AG04450 (cell line): ENCODE measurements around the gene HNRNPH2. TPM values are rescaled to one million over a fixed set of nuclear protein-coding genes. Genes with fewer than 3 reads are reported as not detected.

Experiments used
- CTCF ChIA-PET: fragments of 300-600, 350-600 bp; formaldehyde crosslinking; extraction: SDS; loops from one replicate; lab custom pipeline; 2022; ENCODE audit warnings: antibody characterized with exemption, inconsistent platforms; lab: Charles Lee
- POLR2A ChIA-PET: fragments of 350-600 bp; formaldehyde crosslinking; extraction: SDS; loops from one replicate; lab custom pipeline; 2021; ENCODE audit warnings: antibody characterized with exemption, inconsistent platforms; lab: Yijun Ruan, JAX
- DNase-seq: peaks from one replicate; pipeline ENCODE4 v3.0.0-alpha.2; 2011; ENCODE audit warnings: low read depth, low spot score
- H3K27ac ChIP-seq: one replicate; pipeline ENCODE4 v1.5.1; 2012; ENCODE audit warnings: low read depth, low read length, control low read depth
- H3K27me3 ChIP-seq: one replicate; pipeline ENCODE4 v1.6.0; 2012; ENCODE audit warnings: low read length; ENCODE audit not compliant: control insufficient read depth, insufficient read depth
- H3K4me3 ChIP-seq: 2 replicates; pipeline ENCODE4 v1.5.1; 2011; ENCODE audit warnings: mild to moderate bottlenecking, low read depth, low read length, control low read depth
- H3K9me3 ChIP-seq: 2 replicates; pipeline ENCODE4 v1.5.1; 2012; ENCODE audit warnings: low read length; ENCODE audit not compliant: control insufficient read depth, insufficient read depth
- polyA plus RNA-seq: library from polyadenylated mRNA; depleted of rRNA; stranded (reverse); fragments of >200 nt; gene quantifications from 2 replicates; pipeline ENCODE4 v1.2.3, GENCODE V29; 2011
- TF ChIP-seq, protein P1 (sequence below): IDR thresholded peaks from 2 replicates; pipeline ENCODE4 v1.5.1; 2011; ENCODE audit warnings: low read depth, low read length, control low read depth, inconsistent platforms

HNRNPH2 gene
- polyA plus RNA-seq, 1 experiment, result 64.8 TPM

DNA sequence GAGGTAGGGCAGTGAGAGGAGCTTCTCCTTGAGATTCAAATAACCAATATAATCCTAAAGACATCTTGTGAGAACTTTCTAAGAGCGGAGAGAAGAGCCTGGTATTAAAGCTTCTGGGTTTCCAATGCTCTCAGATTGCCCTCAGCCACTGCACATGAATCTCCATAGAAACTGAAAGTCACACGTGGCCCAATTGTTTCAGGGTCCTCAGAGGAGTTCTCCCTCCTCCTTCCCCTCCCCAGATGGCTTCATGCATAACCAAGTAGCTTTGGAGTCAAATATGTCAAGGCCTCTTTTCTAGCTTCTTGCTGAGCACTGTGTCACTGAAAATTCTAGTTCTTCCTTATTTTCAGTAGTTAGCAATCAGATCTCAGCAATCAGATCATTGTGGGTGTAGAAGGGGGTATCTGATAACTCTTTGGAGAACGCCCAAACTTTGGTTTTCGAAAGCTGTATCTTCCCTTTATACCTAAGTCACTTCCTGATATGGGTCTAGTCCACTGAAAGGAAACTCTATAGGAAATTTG lies 24.3 kb upstream of the HNRNPH2 start:
- no peak for DNase-seq
- no peak overlapping the region for H3K27ac ChIP-seq
- TF ChIP-seq, protein P1, sequence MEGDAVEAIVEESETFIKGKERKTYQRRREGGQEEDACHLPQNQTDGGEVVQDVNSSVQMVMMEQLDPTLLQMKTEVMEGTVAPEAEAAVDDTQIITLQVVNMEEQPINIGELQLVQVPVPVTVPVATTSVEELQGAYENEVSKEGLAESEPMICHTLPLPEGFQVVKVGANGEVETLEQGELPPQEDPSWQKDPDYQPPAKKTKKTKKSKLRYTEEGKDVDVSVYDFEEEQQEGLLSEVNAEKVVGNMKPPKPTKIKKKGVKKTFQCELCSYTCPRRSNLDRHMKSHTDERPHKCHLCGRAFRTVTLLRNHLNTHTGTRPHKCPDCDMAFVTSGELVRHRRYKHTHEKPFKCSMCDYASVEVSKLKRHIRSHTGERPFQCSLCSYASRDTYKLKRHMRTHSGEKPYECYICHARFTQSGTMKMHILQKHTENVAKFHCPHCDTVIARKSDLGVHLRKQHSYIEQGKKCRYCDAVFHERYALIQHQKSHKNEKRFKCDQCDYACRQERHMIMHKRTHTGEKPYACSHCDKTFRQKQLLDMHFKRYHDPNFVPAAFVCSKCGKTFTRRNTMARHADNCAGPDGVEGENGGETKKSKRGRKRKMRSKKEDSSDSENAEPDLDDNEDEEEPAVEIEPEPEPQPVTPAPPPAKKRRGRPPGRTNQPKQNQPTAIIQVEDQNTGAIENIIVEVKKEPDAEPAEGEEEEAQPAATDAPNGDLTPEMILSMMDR, result no peak
- H3K4me3 ChIP-seq, result no peak overlapping the region
- ChIA-PET CTCF (no interaction called here), POLR2A (no interaction called here)
- H3K27me3 ChIP-seq, result peaks cover 5% of the 10 kb centered on the region
- no peaks in the 10 kb centered on the region for H3K9me3 ChIP-seq

DNA sequence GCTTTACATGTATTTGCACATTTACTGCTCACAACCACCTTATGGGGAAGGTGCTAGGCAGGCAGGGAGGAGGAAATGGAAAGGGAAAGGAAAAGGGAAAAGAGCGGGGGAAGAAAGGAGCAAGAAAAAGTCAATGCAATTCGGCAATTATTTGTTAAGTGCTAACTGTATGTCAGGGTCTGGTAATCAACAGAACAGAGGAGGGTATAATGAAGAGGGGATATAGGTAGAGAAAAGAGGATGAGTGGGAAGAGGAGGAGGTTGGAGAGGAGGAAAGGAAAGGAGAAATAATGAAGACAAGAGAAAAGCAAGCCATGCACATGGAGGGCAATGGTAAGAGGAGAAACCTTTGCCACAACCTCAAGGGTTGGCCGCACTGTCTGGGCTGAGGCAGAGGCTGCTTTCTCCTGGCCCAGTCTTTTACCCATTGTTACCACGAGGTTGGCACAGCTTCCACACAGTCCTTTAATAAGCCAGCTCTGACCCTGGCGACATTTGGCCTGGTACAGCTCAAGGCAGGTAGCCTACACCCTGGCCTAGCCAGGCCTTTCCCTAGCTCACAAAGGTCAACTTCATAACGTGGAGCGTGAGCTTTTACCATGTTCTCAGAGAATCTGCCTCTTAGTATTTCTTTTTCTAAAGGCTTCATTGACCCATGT lies 22.9 kb upstream of the HNRNPH2 start:
- DNase-seq, result no peak
- CTCF ChIA-PET, result no interaction called here
- TF ChIP-seq, protein P1, result no peak
- POLR2A ChIA-PET, result no interaction called here
- Histone ChIP-seq H3K9me3 (no peaks in the 10 kb centered on the region), H3K27ac (no peak overlapping the region), H3K4me3 (no peak overlapping the region), H3K27me3 (peaks cover 5% of the 10 kb centered on the region)

- no peak within 1 kb of the TSS for H3K27ac ChIP-seq
- TF ChIP-seq, protein P1, result no peak
- CTCF ChIA-PET, result no interaction called here
- no peaks in the 10 kb centered on the region for H3K9me3 ChIP-seq
- H3K4me3 ChIP-seq, result no peak within 1 kb of the TSS
- H3K27me3 ChIP-seq, result peaks cover 5% of the 10 kb centered on the region
- POLR2A ChIA-PET, result no interaction called here
- DNase-seq, result no peak
These were observed 22.1 kb upstream of the HNRNPH2 start, which contains the start of gene BTK for GRCh38 chrX:101385795-101386541. Gene BTK, minus strand, starts transcription at chrX:101386191. Its CDS starts 10,907 bp downstream, at chrX:101375284.

- TF ChIP-seq, protein P1, result no peak
- no peak for DNase-seq
- POLR2A ChIA-PET, result no interaction called here
- CTCF ChIA-PET, result no interaction called here
- Histone ChIP-seq H3K4me3 (no peak overlapping the region), H3K9me3 (no peaks in the 10 kb centered on the region), H3K27me3 (peaks cover 5% of the 10 kb centered on the region), H3K27ac (no peak overlapping the region)
These were observed 21.5 kb upstream of the HNRNPH2 start for GRCh38 chrX:101386542-101386885.

GRCh38 chrX:101388604-101389003 lies 19.4 kb upstream of the HNRNPH2 start:
- ChIA-PET CTCF (interaction anchor here (1.1 kb wide), 1 partner anchor 8 kb away, joined by 3 read pairs; no protein-coding TSS in a partner anchor), POLR2A (no interaction called here)
- DNase-seq, result no peak
- TF ChIP-seq, protein P1, result no peak
- H3K27me3 ChIP-seq, result peaks cover 5% of the 10 kb centered on the region
- no peaks in the 10 kb centered on the region for H3K9me3 ChIP-seq
- H3K27ac ChIP-seq, result no peak overlapping the region
- no peak overlapping the region for H3K4me3 ChIP-seq
